ENCODE results near the gene GCLC. TPM values are rescaled to one million over a fixed set of nuclear protein-coding genes. Genes with fewer than 3 reads are reported as not detected.
"Not testable (repeated sequence)": the region's sequence is repeated elsewhere in the genome, so short reads cannot be mapped to it uniquely, and the experiment has no call there.

The GCLC gene
- polyA plus RNA-seq, 3 donors: 21.1 to 25.0 (median 24.0) TPM

DNA sequence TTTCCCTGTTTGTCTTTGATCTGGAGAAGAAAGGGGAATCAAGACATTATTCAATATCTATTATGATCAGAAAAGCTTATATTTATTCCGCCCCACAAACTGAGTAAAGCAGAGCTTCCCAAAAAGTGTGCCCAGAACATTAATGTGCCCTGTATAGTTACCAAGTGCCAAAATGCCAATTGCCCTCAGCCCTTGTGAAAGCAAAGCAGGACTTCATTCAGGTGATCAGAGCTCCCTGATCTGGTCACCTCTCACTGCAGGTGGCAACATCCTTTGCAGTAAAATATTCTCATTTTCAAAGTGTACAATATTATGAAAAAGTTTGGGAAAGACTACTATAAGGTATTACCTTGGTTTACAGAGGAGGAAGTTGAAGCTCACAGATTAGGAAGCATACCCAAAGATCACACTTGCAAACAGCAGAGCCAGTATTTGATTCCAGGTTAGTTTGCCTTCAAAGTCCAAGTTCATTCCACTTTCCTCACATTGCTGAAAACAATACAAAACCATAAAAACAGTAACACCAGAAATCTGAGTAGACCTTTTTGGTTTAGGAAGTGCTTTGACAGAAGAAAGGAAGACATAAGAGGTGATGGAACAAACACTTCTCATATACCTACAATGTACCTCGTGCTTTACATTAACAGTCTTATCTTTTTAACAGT lies 19.6 kb upstream of the GCLC start:
- DNase-seq (ENCODE audit: low read depth in 3 of 3, low spot score in 2 of 3): no peak

DNA sequence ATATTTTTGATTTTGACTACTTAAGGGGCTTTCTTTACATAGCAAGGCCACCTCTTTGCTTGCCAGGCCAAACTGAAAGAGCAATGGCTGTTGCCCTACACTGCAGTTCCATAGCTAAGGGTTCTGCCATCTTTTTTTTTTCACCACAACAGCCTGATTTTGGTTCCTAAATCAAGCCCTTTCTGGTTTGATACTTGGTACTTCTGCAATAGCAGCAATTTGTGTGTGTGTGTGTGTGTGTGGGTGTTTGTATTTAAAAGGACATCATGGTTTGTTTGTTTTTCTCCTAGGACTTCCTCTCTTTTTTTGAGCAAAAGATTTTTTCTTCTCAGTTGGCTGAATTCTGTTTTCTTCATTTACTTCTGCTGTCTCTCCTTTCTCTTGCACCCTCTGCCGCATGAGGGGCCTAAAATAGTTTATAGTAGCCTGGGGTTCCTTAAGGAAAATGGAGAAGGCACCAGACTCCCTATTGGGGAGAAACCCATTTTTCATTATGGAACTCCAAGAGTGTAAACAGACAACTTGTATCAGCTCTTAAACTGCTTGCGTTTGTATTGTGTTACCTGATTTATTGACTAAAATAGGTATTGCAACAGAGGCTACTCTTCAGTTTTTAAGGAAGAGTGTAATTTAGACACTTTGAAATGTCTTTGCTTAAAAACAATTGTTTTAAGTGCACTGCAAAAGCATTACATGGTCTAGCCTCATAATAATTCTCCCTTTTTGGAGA lies 12.2 kb upstream of the GCLC start:
- DNase-seq (ENCODE audit: low read depth in 3 of 3, low spot score in 2 of 3): no peak

DNA sequence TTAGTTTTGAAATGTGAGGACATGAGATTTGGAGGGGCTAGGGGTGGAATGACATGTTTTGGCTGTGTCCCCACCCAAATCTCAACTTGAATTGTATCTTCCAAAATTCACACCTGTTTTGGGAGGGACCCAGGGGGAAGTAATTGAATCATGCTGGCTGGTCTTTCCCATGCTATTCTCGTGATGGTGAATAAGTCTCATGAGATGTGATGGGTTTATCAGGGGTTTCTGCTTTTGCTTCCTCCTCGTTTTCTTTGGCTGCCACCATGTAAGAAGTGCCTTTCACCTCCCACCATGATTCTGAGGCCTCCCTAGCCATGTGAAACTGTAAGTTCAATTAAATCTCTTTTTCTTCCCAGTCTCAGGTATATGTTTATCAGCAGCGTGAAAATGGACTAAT lies 8.7 kb upstream of the GCLC start:
- not testable (repeated sequence) for DNase-seq (ENCODE audit: low read depth in 3 of 3, low spot score in 2 of 3)

DNA sequence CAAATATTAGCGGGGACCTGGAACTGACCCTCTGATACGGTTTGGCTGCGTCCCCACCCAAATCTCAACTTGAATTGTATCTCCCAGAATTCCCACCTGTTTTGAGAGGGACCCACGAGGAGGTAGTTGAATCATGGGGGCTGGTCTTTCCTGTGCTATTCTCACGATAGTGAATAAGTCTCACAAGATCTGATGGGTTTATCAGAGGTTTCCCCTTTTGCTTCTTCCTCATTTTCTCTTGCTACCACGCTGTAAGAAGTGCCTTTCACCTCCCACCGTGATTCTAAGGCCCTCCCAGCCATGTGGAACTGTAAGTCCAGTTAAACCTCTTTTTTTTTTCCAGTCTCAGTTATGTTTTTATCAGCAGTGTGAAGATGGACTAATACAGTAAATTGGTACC lies 6.8 kb upstream of the GCLC start:
- not testable (repeated sequence) for DNase-seq (ENCODE audit: low read depth in 3 of 3, low spot score in 2 of 3)

DNA sequence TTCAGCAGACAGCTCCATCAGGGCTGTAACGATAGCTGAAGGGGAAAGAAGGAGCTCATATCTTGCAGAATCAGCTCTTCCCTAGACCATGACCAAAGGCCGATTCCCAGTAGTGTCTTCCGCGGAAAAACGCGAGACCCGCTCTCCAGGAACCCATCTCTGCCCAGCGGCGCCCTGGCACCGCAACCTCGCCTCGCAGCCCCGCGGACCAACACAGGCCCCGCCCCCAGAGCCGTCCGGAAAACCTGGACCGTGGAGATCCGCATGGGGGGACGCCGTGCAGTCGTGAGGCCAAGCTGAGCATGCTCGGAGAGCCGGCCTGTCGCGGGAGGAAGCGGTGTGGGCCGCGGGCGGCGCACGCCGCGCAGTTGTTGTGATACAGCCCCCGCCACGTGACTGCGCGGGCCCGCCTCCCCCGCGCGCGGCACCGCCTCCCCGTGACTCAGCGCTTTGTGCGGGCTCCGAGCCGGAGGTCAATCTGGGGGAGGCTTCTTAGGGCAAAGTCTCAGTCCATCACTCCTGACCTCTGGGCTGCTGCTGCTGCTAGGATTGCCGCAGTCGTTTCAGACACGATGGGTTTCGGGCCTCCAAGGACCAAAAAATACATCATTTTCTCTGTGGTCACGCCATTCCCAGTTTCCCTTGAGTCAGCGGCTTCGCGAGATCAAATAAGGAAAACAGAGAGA lies 3.1 kb upstream of the GCLC start:
- peak; percentile 80 to 90 (median 83) for DNase-seq (ENCODE audit: low read depth in 3 of 3, low spot score in 2 of 3)

DNA sequence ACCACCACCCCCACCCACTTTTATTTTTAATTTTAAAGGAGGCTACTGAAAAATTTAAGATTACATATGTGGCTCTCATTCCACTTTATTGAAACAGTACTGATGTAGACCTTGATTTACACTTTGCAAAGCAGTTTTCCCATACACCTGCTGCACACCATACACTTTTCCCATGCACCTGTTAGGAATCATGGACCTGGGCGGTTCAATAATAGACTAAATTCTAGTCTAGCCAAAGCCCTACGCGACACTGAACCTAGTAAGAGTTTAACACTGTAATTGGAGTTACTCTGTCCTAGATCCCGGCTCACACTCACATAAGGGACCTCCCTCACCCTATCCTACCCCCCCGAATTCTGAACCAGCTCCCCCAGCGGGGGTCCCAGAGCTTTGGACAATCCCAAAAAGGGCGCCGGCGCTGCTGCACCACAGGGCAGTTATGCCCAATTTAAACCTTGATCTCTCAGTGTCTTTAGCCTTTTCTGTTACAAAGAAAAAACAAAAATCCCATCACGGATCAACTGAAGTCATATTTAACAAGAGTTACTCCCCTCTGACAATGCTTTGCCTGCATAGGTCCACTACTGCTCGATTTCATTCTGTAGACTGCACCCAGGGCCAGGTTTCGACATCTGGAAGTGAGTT lies 2.4 kb upstream of the GCLC start:
- no peak for DNase-seq (ENCODE audit: low read depth in 3 of 3, low spot score in 2 of 3)

DNA sequence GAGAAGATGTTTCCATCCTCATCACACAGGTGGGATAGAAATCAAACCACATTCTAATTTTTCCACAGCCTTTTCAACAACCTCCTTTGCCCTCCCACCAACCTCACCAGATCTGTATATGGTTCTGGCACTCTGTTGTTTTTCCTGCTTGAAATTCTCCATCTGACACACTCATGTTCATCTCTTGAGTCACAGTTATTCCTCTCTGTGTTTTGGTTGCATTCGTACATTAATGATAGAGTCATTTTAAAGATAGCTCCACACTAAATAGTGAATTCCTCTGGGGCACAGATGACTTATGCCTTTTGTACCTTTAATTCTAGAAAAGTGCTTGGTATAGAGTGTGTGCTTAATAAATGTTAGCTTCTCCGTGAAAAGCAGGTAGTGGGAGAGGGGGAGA lies 1.4 kb upstream of the GCLC start:
- no peak for DNase-seq (ENCODE audit: low read depth in 3 of 3, low spot score in 2 of 3)

DNA sequence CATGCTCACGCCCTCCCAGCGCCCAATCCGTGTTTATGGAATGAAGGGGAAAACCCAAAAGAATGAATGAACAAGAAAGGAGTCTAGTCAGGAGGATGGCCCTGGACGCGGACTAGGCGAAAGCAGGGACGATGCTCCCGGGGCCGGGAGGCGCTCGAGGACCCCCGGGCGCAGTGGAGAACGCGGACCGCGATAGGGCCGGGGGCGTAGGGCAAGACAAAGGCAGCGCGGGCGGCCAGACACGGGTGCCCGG lies 758 bp downstream of the GCLC start:
- no peak for DNase-seq (ENCODE audit: low read depth in 3 of 3, low spot score in 2 of 3)

DNA sequence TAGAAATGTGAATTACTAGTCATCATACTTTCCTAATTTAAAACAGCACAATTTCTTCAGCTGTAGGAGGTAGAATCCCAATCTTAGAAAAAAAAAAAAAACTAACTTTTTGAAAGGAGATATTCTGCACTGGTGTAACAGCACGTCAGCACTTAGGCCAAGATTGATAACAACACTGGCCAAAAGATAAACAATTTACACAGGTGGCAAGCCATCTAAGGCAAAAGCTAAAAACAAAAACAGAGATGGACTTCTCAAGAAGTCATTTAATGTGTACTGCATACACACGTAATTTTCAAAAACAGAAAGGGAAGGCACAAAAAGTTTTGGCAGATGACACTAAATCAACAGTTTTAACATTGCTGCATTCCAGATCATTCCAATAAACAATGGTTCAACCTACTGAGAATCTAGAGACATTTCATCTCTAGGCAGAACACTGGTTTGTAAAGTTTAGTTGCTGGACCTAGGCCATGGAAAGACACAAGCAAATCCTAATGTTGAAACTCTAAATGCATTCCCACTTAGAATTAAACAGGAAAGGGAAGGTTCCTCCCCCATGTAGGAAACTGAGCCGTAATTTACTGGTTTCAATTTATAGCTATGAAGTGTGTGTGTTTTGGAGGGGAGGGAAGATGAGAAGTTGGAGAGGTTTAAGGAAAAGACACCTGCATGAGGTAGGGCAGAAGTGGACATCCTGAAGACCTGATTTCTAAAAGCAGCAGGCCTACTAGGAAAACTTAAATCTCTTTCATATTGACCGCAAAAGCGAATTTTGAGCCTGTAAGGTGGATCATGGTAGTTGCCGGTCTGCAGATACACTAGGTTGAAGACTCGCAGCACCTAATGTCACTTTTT lies 1.3 kb downstream of the GCLC start:
- DNase-seq (ENCODE audit: low read depth in 3 of 3, low spot score in 2 of 3): peak in 1 of 3 donors; percentile 8

DNA sequence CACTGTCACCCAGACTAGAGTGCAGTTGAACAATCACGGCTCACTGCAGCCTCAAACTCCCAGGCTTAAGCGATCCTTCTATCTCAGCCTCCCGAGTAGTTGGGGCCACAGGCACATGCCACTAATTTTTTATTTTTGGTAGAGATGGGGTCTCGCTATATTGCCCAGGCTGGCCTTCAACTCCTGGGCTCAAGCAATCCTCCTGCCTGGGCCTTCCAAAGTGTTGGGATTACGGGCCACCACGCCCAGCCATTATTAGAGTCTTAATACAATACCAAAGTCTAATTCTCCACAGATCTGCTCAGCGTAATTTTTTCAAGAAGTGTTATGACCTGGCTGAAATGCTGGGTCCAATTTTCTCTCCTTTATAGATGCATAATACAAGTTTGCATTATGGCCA lies 3.0 kb downstream of the GCLC start:
- no peak for DNase-seq (ENCODE audit: low read depth in 3 of 3, low spot score in 2 of 3)

DNA sequence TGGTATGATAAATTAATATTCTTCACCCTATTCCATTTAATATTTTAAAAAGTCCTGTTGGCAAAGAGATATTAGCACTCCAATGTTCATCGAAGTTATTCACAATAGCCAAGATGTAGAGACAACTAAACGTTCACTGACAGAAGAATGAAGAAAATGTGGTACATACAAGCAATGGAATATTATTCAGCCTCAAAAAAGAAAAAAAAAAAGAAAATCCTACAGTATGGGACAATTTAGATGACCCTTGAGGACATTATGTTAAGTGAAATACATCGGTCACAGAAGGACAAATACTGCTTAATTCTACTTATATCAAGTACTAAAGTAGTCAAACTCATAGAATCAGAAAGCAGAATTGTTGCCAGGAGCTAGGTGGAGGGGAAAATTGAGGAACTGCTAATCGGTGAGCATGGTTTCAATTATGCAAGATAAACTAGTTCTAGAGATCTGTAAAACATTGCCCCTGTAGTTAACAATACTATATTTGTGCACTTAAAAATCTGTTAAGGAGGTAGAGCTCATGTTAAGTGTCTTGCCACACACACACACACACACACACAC lies 4.7 kb downstream of the GCLC start:
- no peak for DNase-seq (ENCODE audit: low read depth in 3 of 3, low spot score in 2 of 3)

DNA sequence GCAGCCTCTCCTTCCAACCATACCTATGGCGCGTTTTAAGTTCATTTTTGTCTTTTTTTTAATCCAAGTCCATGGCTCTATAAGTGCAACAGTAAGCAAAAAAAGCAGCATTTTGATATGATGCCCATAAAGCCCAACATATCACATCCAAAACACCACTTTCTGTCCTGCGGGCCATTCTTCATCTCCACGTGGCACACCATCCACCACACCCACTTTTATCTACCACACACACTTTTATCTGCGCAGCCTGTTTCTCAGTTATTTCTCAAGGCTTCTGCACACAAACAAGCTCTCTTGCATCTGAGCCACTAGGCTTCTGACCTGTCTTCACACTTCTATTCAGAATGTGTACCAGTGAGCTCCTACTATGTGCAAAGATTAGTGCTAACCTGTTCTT lies 5.3 kb downstream of the GCLC start:
- DNase-seq (ENCODE audit: low read depth in 3 of 3, low spot score in 2 of 3): no peak

DNA sequence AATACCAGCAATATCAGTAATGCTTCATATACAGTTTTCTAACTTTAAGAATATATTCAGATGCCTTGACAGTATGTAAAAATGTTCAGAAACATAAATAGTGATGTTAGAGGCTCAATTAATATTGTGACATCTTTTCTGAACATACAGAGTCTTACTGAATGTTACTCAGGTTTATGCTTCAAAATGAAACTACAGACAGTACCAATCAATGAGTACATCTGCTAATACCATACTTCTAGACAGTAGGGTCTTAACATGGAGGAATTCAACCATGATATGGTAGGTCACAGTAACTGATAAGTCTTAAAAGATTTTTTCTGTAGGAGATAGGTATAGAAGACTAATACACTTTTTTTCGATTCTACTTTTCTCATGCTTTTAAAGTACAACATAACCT lies 8.3 kb downstream of the GCLC start:
- DNase-seq (ENCODE audit: low read depth in 3 of 3, low spot score in 2 of 3): no peak

DNA sequence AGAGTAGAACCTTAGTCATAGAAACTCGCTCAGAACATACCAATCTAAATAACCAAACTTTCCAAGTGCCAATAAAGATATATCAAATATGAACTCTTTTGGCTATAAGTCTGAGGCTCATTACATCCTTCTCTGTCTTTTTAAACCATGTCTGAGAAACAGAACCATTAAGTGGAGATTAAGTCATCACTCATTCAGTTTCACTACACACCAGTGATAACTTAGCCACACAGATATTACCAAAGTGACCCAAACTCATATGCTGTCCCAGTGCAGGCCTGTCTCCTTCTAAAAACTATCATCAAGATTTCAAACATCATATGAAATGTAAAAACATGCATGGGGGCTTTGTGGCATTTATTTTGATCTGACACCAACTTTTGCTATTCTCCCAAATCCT lies 12.0 kb downstream of the GCLC start:
- DNase-seq (ENCODE audit: low read depth in 3 of 3, low spot score in 2 of 3): no peak

DNA sequence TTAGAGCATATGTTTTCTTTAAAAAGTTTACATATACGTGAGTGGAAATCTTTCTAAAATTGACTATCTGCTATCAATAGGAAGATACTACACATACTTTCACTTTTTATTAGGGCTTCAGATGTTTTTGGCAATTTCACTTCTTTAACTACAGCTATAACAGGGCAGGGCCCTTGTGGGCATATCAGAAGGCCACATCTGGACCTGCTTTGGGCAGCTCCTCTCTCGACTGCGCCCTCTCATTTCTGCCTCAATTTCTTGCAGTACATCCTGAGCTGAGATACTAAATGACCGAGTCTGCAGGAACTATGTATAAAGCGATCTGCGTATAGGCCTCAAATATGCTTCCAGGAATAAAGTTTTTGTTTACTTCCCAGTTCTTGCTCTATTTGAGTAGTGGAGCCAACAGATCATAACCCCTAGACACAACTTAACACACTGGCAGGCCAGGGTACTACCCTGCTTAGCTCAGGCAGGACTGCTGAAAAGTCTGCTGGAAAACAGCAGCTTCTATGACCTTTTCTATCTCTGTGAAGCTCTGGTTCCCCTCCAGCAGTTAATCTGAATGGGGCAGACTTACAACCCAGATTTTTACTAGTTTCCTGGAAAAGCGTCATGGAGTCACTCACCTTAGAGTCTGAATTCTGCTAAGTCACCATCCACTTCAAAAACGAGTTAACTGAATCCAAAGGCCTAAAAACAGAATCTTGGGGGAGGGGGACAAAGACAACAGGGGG lies 12.7 kb downstream of the GCLC start:
- no peak for DNase-seq (ENCODE audit: low read depth in 3 of 3, low spot score in 2 of 3)

DNA sequence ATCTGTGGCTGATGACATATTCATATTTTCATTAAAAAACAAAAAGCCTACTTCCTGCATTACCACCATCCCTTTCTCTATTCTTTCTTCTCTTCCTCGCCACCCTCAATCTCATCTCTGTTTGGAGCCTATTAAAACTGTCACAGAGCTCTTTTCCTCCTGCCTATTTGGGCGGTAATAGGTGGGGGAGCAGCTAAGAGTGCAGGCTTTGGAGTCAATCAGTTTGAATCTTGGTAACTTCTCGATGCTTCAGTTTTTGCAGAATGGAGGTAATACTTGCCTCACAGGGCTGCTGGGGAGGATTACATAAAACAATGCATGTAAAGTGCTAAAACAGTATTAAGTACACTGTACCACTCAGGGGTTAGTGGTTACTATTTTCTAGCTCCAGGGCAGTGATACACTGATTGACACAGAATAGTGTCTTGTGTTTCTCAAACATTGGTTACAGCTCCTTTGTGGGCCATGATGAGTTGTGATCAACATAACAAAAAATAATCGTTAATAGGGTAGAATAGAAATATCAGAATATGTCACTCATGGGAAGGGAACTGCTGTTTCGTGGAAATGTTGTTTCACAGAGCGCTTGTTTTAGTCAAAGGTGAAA lies 14.0 kb downstream of the GCLC start:
- DNase-seq (ENCODE audit: low read depth in 3 of 3, low spot score in 2 of 3): no peak

DNA sequence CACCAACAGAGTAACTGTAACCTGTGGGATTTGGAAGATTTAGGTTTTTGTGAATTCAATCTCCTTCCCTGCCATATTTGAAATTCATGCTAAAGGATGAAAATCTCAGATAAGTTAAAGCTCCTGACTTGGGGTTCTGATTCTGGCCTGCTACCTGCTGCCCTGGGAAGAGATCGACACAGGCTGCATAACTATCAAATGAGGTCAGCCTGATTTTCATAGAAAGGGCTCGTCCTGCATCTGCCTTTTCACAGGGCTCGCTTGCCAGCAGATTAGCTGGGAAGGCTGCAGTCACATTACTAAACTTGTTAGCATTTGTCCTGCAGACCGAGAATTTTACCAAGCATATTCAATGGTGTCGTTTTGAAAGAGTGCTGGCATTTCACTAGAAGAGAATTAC lies 14.6 kb downstream of the GCLC start:
- DNase-seq (ENCODE audit: low read depth in 3 of 3, low spot score in 2 of 3): no peak

DNA sequence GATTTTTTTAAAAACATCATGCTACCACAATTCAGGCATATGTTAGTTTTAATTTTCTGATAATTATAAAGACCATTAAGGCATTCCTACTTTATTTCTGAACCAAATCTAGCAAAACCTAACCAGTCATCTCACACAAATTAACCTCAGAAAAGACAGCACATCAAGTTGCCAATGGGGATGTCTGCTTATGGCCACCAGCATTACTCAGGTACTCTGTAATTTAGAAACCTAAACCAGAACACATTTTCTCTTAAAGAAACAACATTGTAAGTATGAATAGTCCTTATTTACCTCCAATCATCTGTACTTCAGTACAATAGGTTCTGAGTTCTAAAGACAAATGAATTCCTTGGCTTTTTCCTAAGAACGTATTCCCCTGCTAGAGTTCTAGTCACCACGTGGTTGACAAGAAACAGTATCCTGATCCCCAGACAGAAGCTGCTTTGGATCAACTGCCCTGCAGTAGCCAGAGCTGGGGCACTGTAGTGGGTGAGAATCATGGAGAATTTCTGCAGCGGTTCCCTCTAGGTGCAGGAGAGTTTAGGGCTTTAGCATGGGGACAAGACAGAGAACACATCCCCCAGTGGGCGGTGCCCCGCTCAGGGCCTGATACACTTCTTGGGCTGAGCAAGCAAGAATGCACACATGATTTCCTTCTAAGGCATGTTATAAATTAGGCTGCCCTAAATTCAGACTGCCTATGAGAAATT lies 15.4 kb downstream of the GCLC start:
- DNase-seq (ENCODE audit: low read depth in 3 of 3, low spot score in 2 of 3): no peak

DNA sequence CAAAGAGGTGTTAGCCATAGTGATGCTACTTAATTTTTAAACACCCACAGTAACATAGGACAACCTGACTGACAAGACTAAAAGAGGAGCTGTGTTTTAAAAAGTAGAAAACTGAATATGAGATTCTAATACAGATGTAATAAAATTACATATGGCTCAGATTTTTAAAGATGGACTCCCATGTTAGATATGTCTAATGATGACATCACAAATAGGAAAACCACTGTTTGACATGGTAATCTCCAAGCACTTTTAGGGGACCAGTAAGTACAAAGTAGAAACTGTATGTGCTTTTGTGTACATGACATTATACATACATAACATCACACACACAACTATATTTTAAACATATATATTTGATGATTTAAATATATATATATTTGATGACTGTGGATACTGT lies 16.8 kb downstream of the GCLC start:
- DNase-seq (ENCODE audit: low read depth in 3 of 3, low spot score in 2 of 3): no peak

Data from right renal cortex interstitium (tissue), 3 donors.